ENCODE measurements around the gene SLC27A5. TPM values are rescaled to one million over a fixed set of nuclear protein-coding genes. Genes with fewer than 3 reads are reported as not detected.
A peak's percentile ranks its signal among the peaks of the same experiment; 100 is the strongest.

Gene SLC27A5
- total and polyA plus RNA-seq, 12 donors = 2.2 to 7.9 (median 4.3) TPM

GRCh38 chr19:58469241-58470013, 42.4 kb downstream of the SLC27A5 start:
- H3K4me1 ChIP-seq = peaks cover 6 to 23% (median 15%) of the 10 kb centered on the region in 9 donors
- H3K36me3 ChIP-seq = peaks cover 0 to 50% (median 12%) of the 10 kb centered on the region in 9 donors
- no peaks in the 10 kb centered on the region for H3K9me3 ChIP-seq
- intact Hi-C loops (cut with DNase I) = no loop called here
- no peak overlapping the region for H3K27ac ChIP-seq
- no peak overlapping the region for H3K4me3 ChIP-seq
- TF ChIP-seq CTCF (IDR thresholded peaks at IDR 0.05) = no peak
- DNase-seq (no peak), ATAC-seq (no peak)
- no peaks in the 10 kb centered on the region for H3K27me3 ChIP-seq
- WGBS, 2 donors = 91 to 92% methylated on average over 17 of the region's 17 CpGs

GRCh38 chr19:58468216-58468839, 43.5 kb downstream of the SLC27A5 start:
- intact Hi-C loops (cut with DNase I) = no loop called here
- H3K4me1 ChIP-seq = peaks cover 6 to 23% (median 15%) of the 10 kb centered on the region in 9 donors
- WGBS, 2 donors = 53 to 66% methylated on average over 5 of the region's 5 CpGs
- DNase-seq (no peak), ATAC-seq (no peak)
- H3K27me3 ChIP-seq = no peaks in the 10 kb centered on the region
- H3K9me3 ChIP-seq = no peaks in the 10 kb centered on the region
- H3K4me3 ChIP-seq = peak overlapping the region in 3 of 10 donors; percentile 17 to 99 (median 83)
- peaks cover 0 to 42% (median 12%) of the 10 kb centered on the region in 9 donors for H3K36me3 ChIP-seq
- H3K27ac ChIP-seq = no peak overlapping the region
- TF ChIP-seq CTCF (IDR thresholded peaks at IDR 0.05) = no peak

DNA sequence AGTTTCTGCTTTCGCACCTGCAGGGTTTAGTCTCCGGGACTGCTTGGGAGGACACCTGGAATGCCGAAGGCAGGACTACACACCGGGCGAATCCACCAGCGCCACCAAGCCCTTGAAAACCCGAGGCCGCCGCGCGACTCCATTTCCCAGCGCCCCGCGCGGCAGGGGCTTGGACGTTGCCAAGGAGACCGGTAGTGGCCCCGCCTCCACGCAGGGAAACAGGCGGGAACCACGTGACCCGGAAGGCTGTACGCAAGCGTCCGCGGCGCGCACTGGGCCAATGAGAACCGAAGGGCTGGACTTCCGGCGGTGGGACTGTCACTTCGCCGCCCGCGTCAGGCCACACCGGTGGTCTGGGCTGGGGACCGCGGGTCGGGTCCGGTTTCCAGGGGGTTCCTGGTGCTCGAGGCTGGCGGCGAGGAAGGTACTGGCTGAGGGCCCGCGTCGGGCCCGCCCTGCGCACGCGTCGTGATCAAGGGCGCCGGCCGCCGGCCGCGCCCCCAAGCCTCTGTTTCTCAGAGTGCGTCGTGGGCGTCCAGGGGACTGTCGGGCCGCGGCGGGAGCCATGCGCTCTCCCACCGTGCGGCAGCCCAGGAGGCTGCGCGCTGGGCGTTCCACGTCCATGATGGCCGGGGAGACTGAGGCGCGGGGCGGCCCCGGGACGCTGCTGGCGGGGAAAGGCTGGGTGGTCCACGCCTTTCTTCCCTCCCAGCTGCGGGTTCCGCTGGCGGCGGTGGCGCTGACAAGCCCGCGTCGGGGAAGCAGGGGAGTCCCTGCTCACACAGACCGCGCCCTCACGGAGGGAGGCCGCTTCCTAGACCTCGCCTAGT, 44.8 kb downstream of the SLC27A5 start, which contains the start of gene ZNF324:
TSS of gene ZNF324 (plus strand) at position 321 of the 830 bp plus-strand sequence. CDS start 2,106 bp downstream, outside the sequence.
- no peaks in the 10 kb centered on the region for H3K27me3 ChIP-seq
- TF ChIP-seq CTCF (IDR thresholded peaks at IDR 0.05) = peak in 2 of 9 donors; percentile 15 to 20
- peak; percentile 97 to 100 (median 99) for ATAC-seq
- peak within 1 kb of the TSS; percentile 66 to 99 (median 88) for H3K4me3 ChIP-seq
- H3K9me3 ChIP-seq = no peaks in the 10 kb centered on the region
- 0% methylated on average over 84 to 92 of the region's 92 CpGs for WGBS, 2 donors
- H3K36me3 ChIP-seq = peaks cover 0 to 28% (median 5%) of the 10 kb centered on the region in 9 donors
- H3K4me1 ChIP-seq = peaks cover 6 to 23% (median 15%) of the 10 kb centered on the region in 9 donors
- peak; percentile 98 for DNase-seq
- intact Hi-C loops (cut with DNase I) = loop anchor here in 1 of 10 donors (2.0 kb wide), 1 partner anchor 26 kb away; the partner anchor contains the start of gene ZNF132
- peak within 1 kb of the TSS in 9 of 10 donors; percentile 63 to 91 (median 83) for H3K27ac ChIP-seq
